ENCODE results near the gene LRIT3.

The LRIT3 gene

GRCh38 chr4:109879081-109879480, 31.2 kb downstream of the LRIT3 start:
- ATAC-seq: no peak
- TF ChIP-seq CSRNP3 (CRISPR knock-in tag; IDR thresholded peaks at IDR 0.05) (no peak), PATZ1 (CRISPR knock-in tag; IDR thresholded peaks at IDR 0.05; ENCODE audit: borderline replicate concordance) (no peak), PPARA (CRISPR knock-in tag; IDR thresholded peaks at IDR 0.05; ENCODE audit: borderline replicate concordance) (no peak), ISL1 (CRISPR knock-in tag; IDR thresholded peaks at IDR 0.05) (no peak), OSR1 (CRISPR knock-in tag; IDR thresholded peaks at IDR 0.05) (no peak), RARB (CRISPR knock-in tag; IDR thresholded peaks at IDR 0.05) (no peak), ZNF565 (CRISPR knock-in tag; conservative IDR thresholded peaks at IDR 0.05; ENCODE audit: low read depth) (no peak), ARNTL (CRISPR knock-in tag; IDR thresholded peaks at IDR 0.05; ENCODE audit: borderline replicate concordance, low read depth) (no peak), ZFP30 (CRISPR knock-in tag; IDR thresholded peaks at IDR 0.05) (no peak), ZNF8 (CRISPR knock-in tag; IDR thresholded peaks at IDR 0.05) (no peak), GLIS3 (CRISPR knock-in tag; IDR thresholded peaks at IDR 0.05) (no peak), ZC3H10 (CRISPR knock-in tag; IDR thresholded peaks at IDR 0.05) (no peak), ZFP3 (CRISPR knock-in tag; IDR thresholded peaks at IDR 0.05) (no peak), POU6F1 (CRISPR knock-in tag; IDR thresholded peaks at IDR 0.05; ENCODE audit: borderline replicate concordance, low read depth) (no peak), TOX (CRISPR knock-in tag; IDR thresholded peaks at IDR 0.05; ENCODE audit: borderline replicate concordance) (no peak), ESRRG (CRISPR knock-in tag; IDR thresholded peaks at IDR 0.05) (no peak), TSHZ2 (CRISPR knock-in tag; IDR thresholded peaks at IDR 0.05) (no peak)

- no peak for ATAC-seq
- TF ChIP-seq RARB (CRISPR knock-in tag; IDR thresholded peaks at IDR 0.05) (no peak), CREB5 (CRISPR knock-in tag; IDR thresholded peaks at IDR 0.05; ENCODE audit: low read depth) (no peak), PATZ1 (CRISPR knock-in tag; IDR thresholded peaks at IDR 0.05; ENCODE audit: borderline replicate concordance) (no peak), SNAI2 (CRISPR knock-in tag; IDR thresholded peaks at IDR 0.05) (no peak), TSHZ2 (CRISPR knock-in tag; IDR thresholded peaks at IDR 0.05) (no peak), ZNF565 (CRISPR knock-in tag; conservative IDR thresholded peaks at IDR 0.05; ENCODE audit: low read depth) (no peak), ZNF70 (CRISPR knock-in tag; IDR thresholded peaks at IDR 0.05) (no peak), ZFP30 (CRISPR knock-in tag; IDR thresholded peaks at IDR 0.05) (no peak), TOX (CRISPR knock-in tag; IDR thresholded peaks at IDR 0.05; ENCODE audit: borderline replicate concordance) (no peak), ISL1 (CRISPR knock-in tag; IDR thresholded peaks at IDR 0.05) (no peak), ZFP3 (CRISPR knock-in tag; IDR thresholded peaks at IDR 0.05) (no peak), POU6F1 (CRISPR knock-in tag; IDR thresholded peaks at IDR 0.05; ENCODE audit: borderline replicate concordance, low read depth) (no peak), TCF4 (CRISPR knock-in tag; IDR thresholded peaks at IDR 0.05; ENCODE audit: borderline replicate concordance) (no peak)
Observed at GRCh38 chr4:109879636-109880314, 31.9 kb downstream of the LRIT3 start.

Measured in SK-N-SH treated with all-trans-retinoic acid at 6 μM for 48 hours (cell line).